SK-N-SH (cell line): Measurements from ENCODE around the gene ACTR3. TPM values are rescaled to one million over a fixed set of nuclear protein-coding genes. Genes with fewer than 3 reads are reported as not detected.

Experiments used
- CTCF ChIA-PET: fragments of 300-600, 350-600 bp; formaldehyde crosslinking; extraction: SDS; loops from one replicate; lab custom pipeline; 2021; lab: Yijun Ruan, JAX
- POLR2A ChIA-PET: fragments of 350-600 bp; sonication (Branson Sonifier 250); formaldehyde crosslinking; extraction: SDS; loops from one replicate; lab custom pipeline; 2020; ENCODE audit warnings: antibody characterized with exemption, inconsistent platforms; lab: Yijun Ruan, JAX
- DNase-seq: peaks from one replicate; pipeline ENCODE4 v3.0.0; 2012
- H2AFZ ChIP-seq: fragments of 200-600 bp; sonication (generic); 2 replicates; pipeline ENCODE4 v1.8.1; 2016; ENCODE audit warnings: antibody characterized with exemption, mild to moderate bottlenecking, low read depth
- H3F3A ChIP-seq: fragments of 200-600 bp; sonication (generic); replicated peaks from 2 replicates; pipeline ENCODE3; 2016; ENCODE audit warnings: antibody characterized with exemption, mild to moderate bottlenecking; ENCODE audit not compliant: insufficient read depth
- H3K27ac ChIP-seq, 2 experiments: fragments of 200-500 bp in 1 of 2; fragments of 200-600 bp in 1 of 2; sonication (Bioruptor generic) in 1 of 2; sonication (generic), shearing (Covaris generic) in 1 of 2; 2 replicates each; pipeline versions ENCODE4 v1.5.1 to v1.6.1; 2014 to 2016; ENCODE audit warnings: low read depth in 2 of 2, inconsistent platforms in 1 of 2, low read length in 1 of 2, mild to moderate bottlenecking in 1 of 2, mixed read lengths in 1 of 2
- H3K27me3 ChIP-seq: fragments of 200-600 bp; sonication (generic), shearing (Covaris generic); 2 replicates; pipeline ENCODE4 v1.6.1; 2016; ENCODE audit warnings: mixed run types; ENCODE audit not compliant: insufficient read depth
- H3K36me3 ChIP-seq, 2 experiments: fragments of 200-500 bp in 1 of 2; fragments of 200-600 bp in 1 of 2; sonication (Bioruptor generic) in 1 of 2; sonication (generic) in 1 of 2; replicated peaks in 1 of 2; 2 replicates each; pipeline versions ENCODE3 to v1.5.1; 2014 to 2016; ENCODE audit warnings: low read length in 1 of 2, mild to moderate bottlenecking in 1 of 2; ENCODE audit not compliant: insufficient read depth in 2 of 2, control insufficient read depth in 1 of 2
- H3K4me1 ChIP-seq, 2 experiments: fragments of 200-500 bp in 1 of 2; fragments of 200-600 bp in 1 of 2; sonication (Bioruptor generic) in 1 of 2; sonication (generic), shearing (Covaris generic) in 1 of 2; 2 replicates each; pipeline versions ENCODE4 v1.5.1 to v1.6.1; 2014 to 2016; ENCODE audit warnings: low read depth in 1 of 2, low read length in 1 of 2, mixed run types in 1 of 2; ENCODE audit not compliant: insufficient read depth in 2 of 2, control insufficient read depth in 1 of 2
- H3K4me2 ChIP-seq: fragments of 200-600 bp; sonication (generic), shearing (Covaris generic); 2 replicates; pipeline ENCODE4 v1.6.1; 2017; ENCODE audit warnings: mixed run types
- H3K4me3 ChIP-seq, 2 experiments: fragments of 200-500 bp in 1 of 2; fragments of 200-600 bp in 1 of 2; sonication (Bioruptor generic) in 1 of 2; sonication (generic), shearing (Covaris generic) in 1 of 2; 2 replicates each; pipeline versions ENCODE4 v1.5.1 to v1.8.1; 2014 to 2016; ENCODE audit warnings: low read depth in 2 of 2, inconsistent platforms in 1 of 2, low read length in 1 of 2, mild to moderate bottlenecking in 1 of 2, mixed read lengths in 1 of 2, moderate library complexity in 1 of 2
- H3K79me2 ChIP-seq: fragments of 200-600 bp; sonication (generic); 2 replicates; pipeline ENCODE4 v1.8.1; 2017; ENCODE audit warnings: mild to moderate bottlenecking; ENCODE audit not compliant: insufficient read depth
- H3K9ac ChIP-seq: fragments of 200-600 bp; sonication (generic); 2 replicates; pipeline ENCODE4 v1.6.1; 2017; ENCODE audit warnings: mixed run types
- H3K9me2 ChIP-seq: fragments of 200-600 bp; sonication (generic); 2 replicates; pipeline ENCODE4 v1.6.1; 2017; ENCODE audit warnings: mixed run types
- H3K9me3 ChIP-seq: fragments of 200-600 bp; sonication (generic); 2 replicates; pipeline ENCODE4 v1.6.1; 2017; ENCODE audit warnings: mixed run types, mild to moderate bottlenecking, moderate library complexity
- H4K20me1 ChIP-seq: fragments of 200-600 bp; sonication (generic); 2 replicates; pipeline ENCODE4 v1.6.1; 2017; ENCODE audit warnings: mild to moderate bottlenecking, mixed run types; ENCODE audit not compliant: insufficient read depth
- EP300 ChIP-seq, 2 experiments: IDR thresholded peaks; 2 replicates each; pipeline versions ENCODE4 v1.4.0 to v1.6.1; 2012; ENCODE audit warnings: borderline replicate concordance in 1 of 2, low read depth in 1 of 2, low read length in 1 of 2
- EZH2phosphoT487 ChIP-seq: fragments of 200-600 bp; sonication (generic); IDR thresholded peaks from 2 replicates; pipeline ENCODE4 v1.6.1; 2017; ENCODE audit warnings: low read depth, mixed run types, mild to moderate bottlenecking, antibody characterized with exemption, moderate library complexity, borderline replicate concordance
- FOXJ3 ChIP-seq: sonication (generic); formaldehyde crosslinking; IDR thresholded peaks from 2 replicates; pipeline ENCODE4 v1.5.1; 2020; ENCODE audit warnings: mild to moderate bottlenecking, missing genetic modification reagents
- FOXM1 ChIP-seq: IDR thresholded peaks from 2 replicates; pipeline ENCODE4 v1.4.0; 2012; ENCODE audit warnings: low read depth, mild to moderate bottlenecking
- GABPA ChIP-seq: IDR thresholded peaks from 2 replicates; pipeline ENCODE4 v1.4.0; 2012; ENCODE audit warnings: low read depth, mild to moderate bottlenecking
- JUND ChIP-seq: IDR thresholded peaks from 2 replicates; pipeline ENCODE4 v1.4.0; 2012
- MEF2A ChIP-seq: IDR thresholded peaks from 2 replicates; pipeline ENCODE4 v1.4.0; 2012; ENCODE audit warnings: low read depth, borderline replicate concordance
- NRF1 ChIP-seq: IDR thresholded peaks from 2 replicates; pipeline ENCODE4 v1.6.1; 2012; ENCODE audit warnings: low read depth, mild to moderate bottlenecking, low read length
- RAD21 ChIP-seq: IDR thresholded peaks from 2 replicates; pipeline ENCODE4 v1.6.1; 2012; ENCODE audit warnings: mild to moderate bottlenecking, low read length
- RCOR1 ChIP-seq: fragments of 150-350 bp; IDR thresholded peaks from 2 replicates; pipeline ENCODE4 v1.6.1; 2017; ENCODE audit warnings: antibody characterized with exemption, low read length
- SMC3 ChIP-seq: IDR thresholded peaks from 2 replicates; pipeline ENCODE4 v1.6.1; 2012; ENCODE audit warnings: low read depth, low read length, improper control_type of control experiment
- YY1 ChIP-seq: IDR thresholded peaks from 2 replicates; pipeline ENCODE4 v1.4.0; 2012; ENCODE audit warnings: low read depth, mild to moderate bottlenecking
- WGBS: methylation state at CpG from one replicate; pipeline ENCODE4 v1.1.6; 2017; ENCODE audit warnings: low lambda C conversion rate; 5-methylcytosine and 5-hydroxymethylcytosine counted together
- polyA plus RNA-seq, 3 experiments: library from polyadenylated mRNA; depleted of rRNA; stranded (reverse); fragments of >200 nt; gene quantifications; 2 replicates each; pipeline ENCODE4 v1.2.3, GENCODE V29; 2012
- TF ChIP-seq, protein P1 (sequence below): IDR thresholded peaks from 2 replicates; pipeline ENCODE4 v1.4.0; 2012; ENCODE audit warnings: low read depth
- TF ChIP-seq, protein P2 (sequence below): IDR thresholded peaks from 2 replicates; pipeline ENCODE4 v1.6.1; 2012; ENCODE audit warnings: mild to moderate bottlenecking, low read depth, low read length, moderate library complexity
- TF ChIP-seq, protein P3 (sequence below): IDR thresholded peaks from 2 replicates; pipeline ENCODE4 v1.4.0; 2012; ENCODE audit warnings: low read depth, borderline replicate concordance
- TF ChIP-seq, protein P4 (sequence below): IDR thresholded peaks from 2 replicates; pipeline ENCODE4 v1.4.0; 2012; ENCODE audit warnings: low read depth, borderline replicate concordance

Gene ACTR3
- polyA plus RNA-seq, 1 of the 3 experiments (the other 2 are of a cell fraction) = 90.8 TPM

DNA sequence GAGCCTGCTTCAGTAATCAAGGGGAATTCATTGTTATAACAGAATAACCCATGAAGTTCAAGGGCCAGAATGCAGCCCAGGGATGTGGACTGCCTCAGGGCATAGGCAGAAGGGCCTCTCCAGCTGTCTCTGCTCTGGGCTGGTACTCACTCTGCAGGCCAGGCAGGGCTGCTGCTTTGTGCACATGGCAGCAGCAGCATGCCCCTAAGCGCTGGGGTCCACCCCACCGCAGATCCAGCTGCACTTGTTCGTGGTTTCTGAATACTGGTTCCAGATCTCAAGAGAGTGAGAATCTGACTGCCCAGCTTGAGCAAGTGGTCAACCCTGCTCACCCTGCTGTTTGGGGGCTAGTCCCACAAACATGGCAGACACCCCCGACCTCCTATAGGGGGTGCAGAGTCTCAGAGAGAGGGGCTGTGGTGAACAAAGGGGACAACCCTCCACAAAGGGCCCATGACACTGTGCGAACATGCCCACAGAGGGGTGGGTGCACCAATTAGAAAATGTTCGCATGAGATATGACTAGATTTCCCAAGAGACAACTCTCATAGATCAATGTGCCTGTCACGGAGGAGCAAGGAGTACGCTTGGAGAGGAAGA is 87.3 kb downstream of the ACTR3 start:
- no peak overlapping the region for H3K9ac ChIP-seq

More for the DNA sequence above, 87.3 kb downstream of the ACTR3 start:
- Histone ChIP-seq H3K4me3 (no peak overlapping the region), H3K79me2 (no peaks in the 10 kb centered on the region), H3K9me2 (no peaks in the 10 kb centered on the region), H3K36me3 (peaks cover 2 to 21% of the 10 kb centered on the region in 2 experiments), H3K9me3 (no peaks in the 10 kb centered on the region), H3K27ac (no peak overlapping the region), H3K4me1 (no peaks in the 10 kb centered on the region; a peak in 1 of 4 replicates), H2AFZ (no peak overlapping the region), H3K27me3 (no peaks in the 10 kb centered on the region), H4K20me1 (no peaks in the 10 kb centered on the region), H3K4me2 (no peak overlapping the region), H3F3A (no peaks in the 10 kb centered on the region)
- TF ChIP-seq, protein P1, sequence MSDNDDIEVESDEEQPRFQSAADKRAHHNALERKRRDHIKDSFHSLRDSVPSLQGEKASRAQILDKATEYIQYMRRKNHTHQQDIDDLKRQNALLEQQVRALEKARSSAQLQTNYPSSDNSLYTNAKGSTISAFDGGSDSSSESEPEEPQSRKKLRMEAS = no peak
- TF ChIP-seq, protein P2, sequence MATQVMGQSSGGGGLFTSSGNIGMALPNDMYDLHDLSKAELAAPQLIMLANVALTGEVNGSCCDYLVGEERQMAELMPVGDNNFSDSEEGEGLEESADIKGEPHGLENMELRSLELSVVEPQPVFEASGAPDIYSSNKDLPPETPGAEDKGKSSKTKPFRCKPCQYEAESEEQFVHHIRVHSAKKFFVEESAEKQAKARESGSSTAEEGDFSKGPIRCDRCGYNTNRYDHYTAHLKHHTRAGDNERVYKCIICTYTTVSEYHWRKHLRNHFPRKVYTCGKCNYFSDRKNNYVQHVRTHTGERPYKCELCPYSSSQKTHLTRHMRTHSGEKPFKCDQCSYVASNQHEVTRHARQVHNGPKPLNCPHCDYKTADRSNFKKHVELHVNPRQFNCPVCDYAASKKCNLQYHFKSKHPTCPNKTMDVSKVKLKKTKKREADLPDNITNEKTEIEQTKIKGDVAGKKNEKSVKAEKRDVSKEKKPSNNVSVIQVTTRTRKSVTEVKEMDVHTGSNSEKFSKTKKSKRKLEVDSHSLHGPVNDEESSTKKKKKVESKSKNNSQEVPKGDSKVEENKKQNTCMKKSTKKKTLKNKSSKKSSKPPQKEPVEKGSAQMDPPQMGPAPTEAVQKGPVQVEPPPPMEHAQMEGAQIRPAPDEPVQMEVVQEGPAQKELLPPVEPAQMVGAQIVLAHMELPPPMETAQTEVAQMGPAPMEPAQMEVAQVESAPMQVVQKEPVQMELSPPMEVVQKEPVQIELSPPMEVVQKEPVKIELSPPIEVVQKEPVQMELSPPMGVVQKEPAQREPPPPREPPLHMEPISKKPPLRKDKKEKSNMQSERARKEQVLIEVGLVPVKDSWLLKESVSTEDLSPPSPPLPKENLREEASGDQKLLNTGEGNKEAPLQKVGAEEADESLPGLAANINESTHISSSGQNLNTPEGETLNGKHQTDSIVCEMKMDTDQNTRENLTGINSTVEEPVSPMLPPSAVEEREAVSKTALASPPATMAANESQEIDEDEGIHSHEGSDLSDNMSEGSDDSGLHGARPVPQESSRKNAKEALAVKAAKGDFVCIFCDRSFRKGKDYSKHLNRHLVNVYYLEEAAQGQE = no peak
- TF ChIP-seq RCOR1 (no peak), EZH2phosphoT487 (no peak), YY1 (no peak), NRF1 (no peak), SMC3 (no peak), FOXM1 (no peak), FOXJ3 (no peak), GABPA (no peak), JUND (no peak), EP300 (IDR thresholded peaks at IDR 0.05; ENCODE audit: borderline replicate concordance in 1 of 2, low read depth in 1 of 2, low read length in 1 of 2) (no peak), MEF2A (no peak), RAD21 (no peak)
- TF ChIP-seq, protein P3, sequence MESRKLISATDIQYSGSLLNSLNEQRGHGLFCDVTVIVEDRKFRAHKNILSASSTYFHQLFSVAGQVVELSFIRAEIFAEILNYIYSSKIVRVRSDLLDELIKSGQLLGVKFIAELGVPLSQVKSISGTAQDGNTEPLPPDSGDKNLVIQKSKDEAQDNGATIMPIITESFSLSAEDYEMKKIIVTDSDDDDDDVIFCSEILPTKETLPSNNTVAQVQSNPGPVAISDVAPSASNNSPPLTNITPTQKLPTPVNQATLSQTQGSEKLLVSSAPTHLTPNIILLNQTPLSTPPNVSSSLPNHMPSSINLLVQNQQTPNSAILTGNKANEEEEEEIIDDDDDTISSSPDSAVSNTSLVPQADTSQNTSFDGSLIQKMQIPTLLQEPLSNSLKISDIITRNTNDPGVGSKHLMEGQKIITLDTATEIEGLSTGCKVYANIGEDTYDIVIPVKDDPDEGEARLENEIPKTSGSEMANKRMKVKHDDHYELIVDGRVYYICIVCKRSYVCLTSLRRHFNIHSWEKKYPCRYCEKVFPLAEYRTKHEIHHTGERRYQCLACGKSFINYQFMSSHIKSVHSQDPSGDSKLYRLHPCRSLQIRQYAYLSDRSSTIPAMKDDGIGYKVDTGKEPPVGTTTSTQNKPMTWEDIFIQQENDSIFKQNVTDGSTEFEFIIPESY = no peak
- TF ChIP-seq, protein P4, sequence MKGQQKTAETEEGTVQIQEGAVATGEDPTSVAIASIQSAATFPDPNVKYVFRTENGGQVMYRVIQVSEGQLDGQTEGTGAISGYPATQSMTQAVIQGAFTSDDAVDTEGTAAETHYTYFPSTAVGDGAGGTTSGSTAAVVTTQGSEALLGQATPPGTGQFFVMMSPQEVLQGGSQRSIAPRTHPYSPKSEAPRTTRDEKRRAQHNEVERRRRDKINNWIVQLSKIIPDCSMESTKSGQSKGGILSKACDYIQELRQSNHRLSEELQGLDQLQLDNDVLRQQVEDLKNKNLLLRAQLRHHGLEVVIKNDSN = no peak
- ChIA-PET CTCF (interaction anchor here (0.5 to 1.1 kb wide), 2 partner anchors 11 to 32 kb away, joined by 3 read pairs; no protein-coding TSS in a partner anchor), POLR2A (no interaction called here)
- no peak for DNase-seq
- 93% methylated on average over 8 of the region's 8 CpGs for WGBS
